Measurements from ENCODE around the gene ARL5A.

DNA sequence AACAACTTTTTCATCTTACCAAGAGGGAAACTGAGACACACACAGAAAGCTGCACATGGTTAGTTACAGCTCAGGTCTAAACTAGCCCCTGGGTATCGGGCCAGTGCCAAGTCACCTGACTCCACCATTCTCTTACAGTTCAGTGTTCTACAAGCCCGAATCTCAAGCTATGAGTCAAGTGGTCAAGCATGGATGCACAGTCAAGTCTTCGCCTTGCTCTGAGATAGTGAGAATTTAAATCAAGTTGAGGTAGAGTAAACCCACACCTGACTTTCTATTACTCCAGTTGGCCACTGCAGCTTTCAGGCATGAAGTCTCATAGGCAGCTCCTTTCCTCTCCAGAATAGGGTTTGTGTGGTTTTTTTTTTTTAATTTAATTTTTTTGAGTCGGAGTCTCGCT, 34.5 kb upstream of the ARL5A start:
- TF ChIP-seq EZH2 (IDR thresholded peaks at IDR 0.05; ENCODE audit: borderline replicate concordance, low read depth, low read length, severe bottlenecking) = no peak
- TF ChIP-seq POLR2A (IDR thresholded peaks at IDR 0.05; ENCODE audit: low read depth, low read length) = no peak
- TF ChIP-seq, protein P1, sequence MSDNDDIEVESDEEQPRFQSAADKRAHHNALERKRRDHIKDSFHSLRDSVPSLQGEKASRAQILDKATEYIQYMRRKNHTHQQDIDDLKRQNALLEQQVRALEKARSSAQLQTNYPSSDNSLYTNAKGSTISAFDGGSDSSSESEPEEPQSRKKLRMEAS (IDR thresholded peaks at IDR 0.05; ENCODE audit: insufficient read depth, insufficient read length) = no peak
